Renal pelvis (tissue), 12 donors: ENCODE results near the gene TMEM258. TPM values are rescaled to one million over a fixed set of nuclear protein-coding genes. Genes with fewer than 3 reads are reported as not detected.

ENCODE experiments used
- DNase-seq: peaks from one replicate; pipeline ENCODE4 v3.0.0-alpha.2; 2013
- long read RNA-seq, 16 experiments: transcript quantifications; one replicate each; lab custom pipeline, GENCODE V29; 2026
- polyA plus RNA-seq, 3 donors: library from polyadenylated mRNA; unstranded; fragments of 120-200 nt; gene quantifications; one replicate each; pipeline ENCODE4 v1.2.1, GENCODE V29; 2013; ENCODE audit not compliant: insufficient read length in 3 of 3

TMEM258 gene
- 100 to 1,000 TPM; 165 to 180 (median 167) TPM for polyA plus RNA-seq
- long read RNA-seq, donor 1, transcript TMEM258-204 (4 exons, 575 nt): major isoform, 271 of 310 reads
- long read RNA-seq, donor 1, partial matches to known transcripts: 38 of 310 reads
- long read RNA-seq, donor 1, other reads (novel, unspliced or antisense): 0 of 310 reads
- long read RNA-seq, donor 2, transcript TMEM258-204 (4 exons, 575 nt): major isoform, 246 of 282 reads
- long read RNA-seq, donor 2, partial matches to known transcripts: 34 of 282 reads
- long read RNA-seq, donor 2, other reads (novel, unspliced or antisense): 0 of 282 reads
- long read RNA-seq, donor 3, transcript TMEM258-204 (4 exons, 575 nt): major isoform, 206 of 268 reads
- long read RNA-seq, donor 3, partial matches to known transcripts: 58 of 268 reads
- long read RNA-seq, donor 3, other reads (novel, unspliced or antisense): 0 of 268 reads
- long read RNA-seq, donor 4, transcript TMEM258-204 (4 exons, 575 nt): major isoform, 284 of 396 reads
- long read RNA-seq, donor 4, partial matches to known transcripts: 109 of 396 reads
- long read RNA-seq, donor 4, other reads (novel, unspliced or antisense): 0 of 396 reads
- long read RNA-seq, donor 5, transcript TMEM258-204 (4 exons, 575 nt): major isoform, 175 of 198 reads
- long read RNA-seq, donor 5, partial matches to known transcripts: 21 of 198 reads
- long read RNA-seq, donor 5, other reads (novel, unspliced or antisense): 0 of 198 reads
- long read RNA-seq, donor 6, transcript TMEM258-204 (4 exons, 575 nt): major isoform, 178 of 246 reads
- long read RNA-seq, donor 6, partial matches to known transcripts: 66 of 246 reads
- long read RNA-seq, donor 6, other reads (novel, unspliced or antisense): 0 of 246 reads
- long read RNA-seq, donor 7, transcript TMEM258-204 (4 exons, 575 nt): major isoform, 287 of 380 reads
- long read RNA-seq, donor 7, partial matches to known transcripts: 86 of 380 reads
- long read RNA-seq, donor 7, other reads (novel, unspliced or antisense): 0 of 380 reads
- long read RNA-seq, donor 8, transcript TMEM258-204 (4 exons, 575 nt): major isoform, 81 of 119 reads
- long read RNA-seq, donor 8, partial matches to known transcripts: 37 of 119 reads
- long read RNA-seq, donor 8, other reads (novel, unspliced or antisense): 0 of 119 reads
- long read RNA-seq, donor 9, transcript TMEM258-204 (4 exons, 575 nt): major isoform, 240 of 315 reads
- long read RNA-seq, donor 9, partial matches to known transcripts: 72 of 315 reads
- long read RNA-seq, donor 9, other reads (novel, unspliced or antisense): 0 of 315 reads
- long read RNA-seq, donor 10, transcript TMEM258-204 (4 exons, 575 nt): major isoform, 213 of 276 reads
- long read RNA-seq, donor 10, partial matches to known transcripts: 62 of 276 reads
- long read RNA-seq, donor 10, other reads (novel, unspliced or antisense): 0 of 276 reads
- long read RNA-seq, donor 11, transcript TMEM258-204 (4 exons, 575 nt): major isoform, 178 of 225 reads
- long read RNA-seq, donor 11, partial matches to known transcripts: 42 of 225 reads
- long read RNA-seq, donor 11, other reads (novel, unspliced or antisense): 0 of 225 reads
- long read RNA-seq, donor 12, transcript TMEM258-204 (4 exons, 575 nt): major isoform, 276 of 359 reads
- long read RNA-seq, donor 12, partial matches to known transcripts: 78 of 359 reads
- long read RNA-seq, donor 12, other reads (novel, unspliced or antisense): 0 of 359 reads
- long read RNA-seq, donor 13, transcript TMEM258-204 (4 exons, 575 nt): major isoform, 172 of 270 reads
- long read RNA-seq, donor 13, partial matches to known transcripts: 97 of 270 reads
- long read RNA-seq, donor 13, other reads (novel, unspliced or antisense): 0 of 270 reads
- long read RNA-seq, donor 14: 0 reads
- long read RNA-seq, donor 15, transcript TMEM258-204 (4 exons, 575 nt): major isoform, 245 of 323 reads
- long read RNA-seq, donor 15, partial matches to known transcripts: 73 of 323 reads
- long read RNA-seq, donor 15, other reads (novel, unspliced or antisense): 0 of 323 reads
- long read RNA-seq, donor 16, transcript TMEM258-204 (4 exons, 575 nt): major isoform, 254 of 323 reads
- long read RNA-seq, donor 16, partial matches to known transcripts: 64 of 323 reads
- long read RNA-seq, donor 16, other reads (novel, unspliced or antisense): 0 of 323 reads

- DNase-seq: peak; percentile 94
Observed at GRCh38 chr11:61792310-61793082, at the start of gene TMEM258, which contains the start of gene FEN1. Gene TMEM258, minus strand, starts transcription at chr11:61792599. Its CDS starts 41 bp downstream, at chr11:61792558. Gene FEN1, plus strand, starts transcription at chr11:61792911. Its CDS starts 2,451 bp downstream, at chr11:61795362.

GRCh38 chr11:61841636-61842527 is 49.5 kb upstream of the TMEM258 start:
- DNase-seq: no peak

- no peak for DNase-seq
Observed at GRCh38 chr11:61840371-61840770, 48.0 kb upstream of the TMEM258 start.

- DNase-seq: no peak
Observed at GRCh38 chr11:61839742-61840141, 47.3 kb upstream of the TMEM258 start.

GRCh38 chr11:61838921-61839320 is 46.5 kb upstream of the TMEM258 start:
- no peak for DNase-seq

- DNase-seq: no peak
Observed at GRCh38 chr11:61838501-61838900, 46.1 kb upstream of the TMEM258 start.

- no peak for DNase-seq
Observed at GRCh38 chr11:61837411-61838005, 45.1 kb upstream of the TMEM258 start.

- DNase-seq: no peak
Observed at GRCh38 chr11:61836193-61836592, 43.8 kb upstream of the TMEM258 start.

- DNase-seq: peak; percentile 16
Observed at GRCh38 chr11:61834278-61835048, 42.1 kb upstream of the TMEM258 start.

GRCh38 chr11:61833926-61834277 is 41.5 kb upstream of the TMEM258 start:
- no peak for DNase-seq

- no peak for DNase-seq
Observed at GRCh38 chr11:61833471-61833870, 41.1 kb upstream of the TMEM258 start.

GRCh38 chr11:61832754-61833153 is 40.4 kb upstream of the TMEM258 start:
- DNase-seq: no peak

GRCh38 chr11:61832207-61832606 is 39.8 kb upstream of the TMEM258 start:
- no peak for DNase-seq

GRCh38 chr11:61830237-61831105 is 38.1 kb upstream of the TMEM258 start:
- peak; percentile 19 for DNase-seq

GRCh38 chr11:61829806-61830205 is 37.4 kb upstream of the TMEM258 start:
- DNase-seq: no peak
